H9 (cell line): Measurements from ENCODE around the gene DLG2. TPM values are rescaled to one million over a fixed set of nuclear protein-coding genes. Genes with fewer than 3 reads are reported as not detected.

Source experiments
- DNase-seq: peaks from one replicate; pipeline ENCODE4 v3.0.0-alpha.2; 2017
- H2AFZ ChIP-seq: one replicate; pipeline ENCODE4 v1.6.1; 2013; ENCODE audit warnings: mild to moderate bottlenecking, low read length, control low read depth, moderate library complexity
- H2AK5ac ChIP-seq: 2 replicates; pipeline ENCODE4 v1.6.1; 2013; ENCODE audit warnings: low read length, control low read depth, mixed read lengths; ENCODE audit not compliant: insufficient read length
- H2BK120ac ChIP-seq: one replicate; pipeline ENCODE4 v1.6.1; 2013; ENCODE audit warnings: low read depth, mild to moderate bottlenecking, low read length, control low read depth, inconsistent platforms; ENCODE audit not compliant: poor library complexity, severe bottlenecking
- H2BK12ac ChIP-seq: 2 replicates; pipeline ENCODE4 v1.6.1; 2013; ENCODE audit warnings: low read length, control low read depth, mixed read lengths, low read depth; ENCODE audit not compliant: insufficient read length
- H2BK15ac ChIP-seq: 2 replicates; pipeline ENCODE4 v1.6.1; 2013; ENCODE audit warnings: low read depth, low read length, control low read depth
- H2BK20ac ChIP-seq: one replicate; pipeline ENCODE4 v1.6.1; 2013; ENCODE audit warnings: low read depth, mild to moderate bottlenecking, low read length, control low read depth, inconsistent platforms; ENCODE audit not compliant: poor library complexity, severe bottlenecking
- H2BK5ac ChIP-seq: 2 replicates; pipeline ENCODE4 v1.6.1; 2013; ENCODE audit warnings: low read length, control low read depth, mixed read lengths; ENCODE audit not compliant: insufficient read length
- H3K14ac ChIP-seq: 2 replicates; pipeline ENCODE4 v1.6.1; 2013; ENCODE audit warnings: low read length, control low read depth; ENCODE audit not compliant: insufficient read depth
- H3K18ac ChIP-seq: 2 replicates; pipeline ENCODE4 v1.6.1; 2013; ENCODE audit warnings: low read depth, mild to moderate bottlenecking, mixed read lengths, low read length, control low read depth; ENCODE audit not compliant: insufficient read length
- H3K23ac ChIP-seq: 2 replicates; pipeline ENCODE4 v1.6.1; 2013; ENCODE audit warnings: low read length, control low read depth, mixed read lengths, low read depth; ENCODE audit not compliant: insufficient read length
- H3K23me2 ChIP-seq: 2 replicates; pipeline ENCODE4 v1.6.1; 2013; ENCODE audit warnings: low read depth, mild to moderate bottlenecking, mixed read lengths, low read length, control low read depth; ENCODE audit not compliant: insufficient read length, poor library complexity, severe bottlenecking
- H3K27ac ChIP-seq: 2 replicates; pipeline ENCODE4 v1.5.1; 2013; ENCODE audit warnings: low read length, control low read depth, mixed read lengths, low read depth; ENCODE audit not compliant: insufficient read length
- H3K27me3 ChIP-seq: 2 replicates; pipeline ENCODE4 v1.6.1; 2013; ENCODE audit warnings: low read length, control low read depth, inconsistent platforms; ENCODE audit not compliant: insufficient read depth
- H3K4ac ChIP-seq: 2 replicates; pipeline ENCODE4 v1.6.1; 2013; ENCODE audit warnings: low read depth, mild to moderate bottlenecking, control low read depth, inconsistent platforms, low read length, moderate library complexity
- H3K4me1 ChIP-seq: 2 replicates; pipeline ENCODE4 v1.6.1; 2013; ENCODE audit warnings: low read length, control low read depth, inconsistent platforms; ENCODE audit not compliant: insufficient read depth
- H3K4me2 ChIP-seq: 2 replicates; pipeline ENCODE4 v1.6.1; 2013; ENCODE audit warnings: low read length, control low read depth, mixed read lengths; ENCODE audit not compliant: insufficient read length, insufficient read depth
- H3K56ac ChIP-seq: 2 replicates; pipeline ENCODE4 v1.6.1; 2013; ENCODE audit warnings: low read depth, mild to moderate bottlenecking, mixed read lengths, low read length, control low read depth; ENCODE audit not compliant: insufficient read length
- H3K79me1 ChIP-seq: 2 replicates; pipeline ENCODE4 v1.6.1; 2013; ENCODE audit warnings: low read depth, mild to moderate bottlenecking, moderate library complexity, low read length, control low read depth, inconsistent platforms; ENCODE audit not compliant: insufficient read depth, poor library complexity, severe bottlenecking
- H3K79me2 ChIP-seq: 2 replicates; pipeline ENCODE4 v1.6.1; 2013; ENCODE audit warnings: low read length, control low read depth, inconsistent platforms; ENCODE audit not compliant: insufficient read depth
- H3K9ac ChIP-seq: 2 replicates; pipeline ENCODE4 v1.6.1; 2013; ENCODE audit warnings: low read length, control low read depth, mixed read lengths; ENCODE audit not compliant: insufficient read length; ENCODE audit errors: extremely low read depth
- H3K9me3 ChIP-seq: one replicate; pipeline ENCODE4 v1.6.1; 2013; ENCODE audit warnings: low read depth, low read length, inconsistent platforms; ENCODE audit not compliant: control insufficient read depth
- H3T11ph ChIP-seq: one replicate; pipeline ENCODE4 v1.6.1; 2013; ENCODE audit warnings: mild to moderate bottlenecking, low read length, control low read depth, inconsistent platforms
- H4K20me1 ChIP-seq: one replicate; pipeline ENCODE4 v1.6.1; 2013; ENCODE audit not compliant: control insufficient read depth, insufficient read length, insufficient read depth
- H4K5ac ChIP-seq: 2 replicates; pipeline ENCODE4 v1.6.1; 2013; ENCODE audit warnings: low read depth, mild to moderate bottlenecking, mixed read lengths, low read length, control low read depth; ENCODE audit not compliant: insufficient read length
- H4K8ac ChIP-seq: replicated peaks from 2 replicates; pipeline ENCODE4 v1.6.1; 2013; ENCODE audit warnings: low read length, control low read depth, mixed read lengths, low read depth; ENCODE audit not compliant: insufficient read length
- H4K91ac ChIP-seq: 2 replicates; pipeline ENCODE4 v1.6.1; 2013; ENCODE audit warnings: low read depth, mild to moderate bottlenecking, moderate library complexity, mixed read lengths, low read length, control low read depth; ENCODE audit not compliant: insufficient read length
- H3K27ac Mint-ChIP-seq, 3 experiments: 2 replicates in 2 of 3; 3 replicates in 1 of 3; pipeline ENCODE4 v1.8.0; 2020 to 2021; ENCODE audit warnings: mixed read lengths in 3 of 3, mild to moderate bottlenecking in 1 of 3, moderate library complexity in 1 of 3
- H3K27me3 Mint-ChIP-seq: 2 replicates; pipeline ENCODE4 v1.8.0; 2021; ENCODE audit warnings: low read depth, mild to moderate bottlenecking, moderate library complexity, mixed read lengths
- H3K36me3 Mint-ChIP-seq, 3 experiments: 2 replicates in 2 of 3; 3 replicates in 1 of 3; pipeline ENCODE4 v1.8.0; 2020 to 2021; ENCODE audit warnings: low read depth in 3 of 3, mixed read lengths in 3 of 3; ENCODE audit not compliant: insufficient read depth in 1 of 3
- H3K4me1 Mint-ChIP-seq, 2 experiments: 2 replicates each; pipeline ENCODE4 v1.8.0; 2020; ENCODE audit warnings: mixed read lengths in 2 of 2
- H3K4me3 Mint-ChIP-seq, 2 experiments: 2 replicates in 1 of 2; 3 replicates in 1 of 2; pipeline ENCODE4 v1.8.0; 2020 to 2021; ENCODE audit warnings: mild to moderate bottlenecking in 2 of 2, mixed read lengths in 2 of 2, moderate library complexity in 1 of 2
- H3K9me3 Mint-ChIP-seq, 2 experiments: 2 replicates in 1 of 2; 3 replicates in 1 of 2; pipeline ENCODE4 v1.8.0; 2020; ENCODE audit warnings: mild to moderate bottlenecking in 2 of 2, mixed read lengths in 2 of 2, moderate library complexity in 1 of 2
- WGBS: extraction: QIAGEN DNeasy Blood & Tissue Kit; methylation state at CpG from one replicate; pipeline ENCODE4 v1.1.7; 2013; ENCODE audit warnings: missing lambda C conversion rate, low lambda C conversion rate, mixed read lengths; ENCODE audit not compliant: insufficient read length; ENCODE audit errors: extremely low coverage; 5-methylcytosine and 5-hydroxymethylcytosine counted together
- total RNA-seq: library from RNA; stranded (reverse); gene quantifications from 2 replicates; pipeline ENCODE4 v1.2.1, GENCODE V29; 2021
- TF ChIP-seq, protein P1 (sequence below): fragments of 200-600 bp; sonication (generic); conservative IDR thresholded peaks from 3 replicates; pipeline ENCODE4 v1.8.0; 2021; ENCODE audit warnings: antibody characterized with exemption, mild to moderate bottlenecking

The DLG2 gene
- total RNA-seq, 1 experiment from 2014 or later = 8.0 TPM

DNA sequence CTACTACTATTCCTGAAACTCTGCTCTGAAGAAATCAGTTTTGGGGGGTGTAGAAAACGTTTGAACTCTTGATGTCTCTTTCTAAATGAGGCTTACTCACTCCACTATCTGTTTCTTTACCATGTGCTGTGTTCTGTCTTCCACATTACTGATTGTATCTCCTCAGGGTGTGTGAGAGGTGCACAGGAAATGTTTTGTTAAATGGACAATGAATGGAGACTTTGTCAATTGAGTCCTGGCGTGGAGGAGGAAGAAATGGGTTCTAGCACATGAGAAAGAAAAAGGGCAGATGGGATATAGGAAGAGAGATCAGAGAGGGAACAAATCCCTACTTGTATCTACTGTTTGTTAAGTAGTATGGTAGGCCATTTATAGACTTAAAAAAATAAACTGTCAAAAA lies 1763.9 kb downstream of the DLG2 start:
- TF ChIP-seq, protein P1, sequence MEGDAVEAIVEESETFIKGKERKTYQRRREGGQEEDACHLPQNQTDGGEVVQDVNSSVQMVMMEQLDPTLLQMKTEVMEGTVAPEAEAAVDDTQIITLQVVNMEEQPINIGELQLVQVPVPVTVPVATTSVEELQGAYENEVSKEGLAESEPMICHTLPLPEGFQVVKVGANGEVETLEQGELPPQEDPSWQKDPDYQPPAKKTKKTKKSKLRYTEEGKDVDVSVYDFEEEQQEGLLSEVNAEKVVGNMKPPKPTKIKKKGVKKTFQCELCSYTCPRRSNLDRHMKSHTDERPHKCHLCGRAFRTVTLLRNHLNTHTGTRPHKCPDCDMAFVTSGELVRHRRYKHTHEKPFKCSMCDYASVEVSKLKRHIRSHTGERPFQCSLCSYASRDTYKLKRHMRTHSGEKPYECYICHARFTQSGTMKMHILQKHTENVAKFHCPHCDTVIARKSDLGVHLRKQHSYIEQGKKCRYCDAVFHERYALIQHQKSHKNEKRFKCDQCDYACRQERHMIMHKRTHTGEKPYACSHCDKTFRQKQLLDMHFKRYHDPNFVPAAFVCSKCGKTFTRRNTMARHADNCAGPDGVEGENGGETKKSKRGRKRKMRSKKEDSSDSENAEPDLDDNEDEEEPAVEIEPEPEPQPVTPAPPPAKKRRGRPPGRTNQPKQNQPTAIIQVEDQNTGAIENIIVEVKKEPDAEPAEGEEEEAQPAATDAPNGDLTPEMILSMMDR = no peak
- H3K9me3 ChIP-seq = no peaks in the 10 kb centered on the region
- H3K4me1 ChIP-seq = no peaks in the 10 kb centered on the region
- no peak overlapping the region for H2BK5ac ChIP-seq
- H3K79me2 ChIP-seq = no peaks in the 10 kb centered on the region
- no peaks in the 10 kb centered on the region for H3K27me3 Mint-ChIP-seq
- no peak overlapping the region for H3K9ac ChIP-seq
- H3K36me3 Mint-ChIP-seq = peaks cover 7 to 13% (median 10%) of the 10 kb centered on the region in 3 experiments; a peak in 4 of 7 replicates
- H3K4me3 Mint-ChIP-seq = no peak overlapping the region
- no peak overlapping the region for H3K4me2 ChIP-seq
- H4K5ac ChIP-seq = no peak overlapping the region
- H3K4me1 Mint-ChIP-seq = no peaks in the 10 kb centered on the region
- H2AFZ ChIP-seq = no peak overlapping the region
- no peaks in the 10 kb centered on the region for H3K27me3 ChIP-seq
- no peak overlapping the region for H2BK15ac ChIP-seq
- no peak overlapping the region for H4K91ac ChIP-seq
- no peak overlapping the region for H2BK12ac ChIP-seq
- H3K56ac ChIP-seq = no peak overlapping the region
- H3K4ac ChIP-seq = no peak overlapping the region
- no peaks in the 10 kb centered on the region for H4K20me1 ChIP-seq
- H3T11ph ChIP-seq = no peak overlapping the region
- H3K14ac ChIP-seq = no peak overlapping the region
- no peak overlapping the region for H2BK120ac ChIP-seq
- no peaks in the 10 kb centered on the region for H3K23me2 ChIP-seq
- H4K8ac ChIP-seq = no peak overlapping the region
- H3K18ac ChIP-seq = no peak overlapping the region
- H3K79me1 ChIP-seq = no peaks in the 10 kb centered on the region
- DNase-seq = no peak
- H3K27ac Mint-ChIP-seq = no peak overlapping the region
- no peak overlapping the region for H2BK20ac ChIP-seq
- WGBS = no CpG with 5 or more reads among the region's 2 CpGs
- no peak overlapping the region for H3K23ac ChIP-seq
- H3K27ac ChIP-seq = no peak overlapping the region
- H3K9me3 Mint-ChIP-seq = peaks cover 14 to 16% of the 10 kb centered on the region in 2 experiments; a peak in 4 of 5 replicates
- H2AK5ac ChIP-seq = no peak overlapping the region
